Cardiac fibroblast (primary cell): ENCODE data around the gene B4GALNT1.

Experiments
- DNase-seq, 2 donors: peaks; one replicate each; pipeline versions ENCODE4 v3.0.0 to v3.0.0-alpha.2; 2010; ENCODE audit warnings: low read depth in 2 of 2
- H3K4me3 ChIP-seq, 2 donors: replicated peaks in 1 of 2; 1 replicate in 1 of 2; 2 replicates in 1 of 2; pipeline ENCODE4 v1.5.1; 2011; ENCODE audit warnings: low read depth in 2 of 2, low read length in 2 of 2, mild to moderate bottlenecking in 2 of 2, moderate library complexity in 1 of 2
- TF ChIP-seq, protein P1 (sequence below): IDR thresholded peaks from one replicate; pipeline ENCODE4 v1.5.1; 2011; ENCODE audit warnings: low read depth, mild to moderate bottlenecking, low read length, inconsistent platforms

Gene B4GALNT1

GRCh38 chr12:57631566-57632072, 1.4 kb downstream of the B4GALNT1 start:
- no peak for DNase-seq
- TF ChIP-seq, protein P1, sequence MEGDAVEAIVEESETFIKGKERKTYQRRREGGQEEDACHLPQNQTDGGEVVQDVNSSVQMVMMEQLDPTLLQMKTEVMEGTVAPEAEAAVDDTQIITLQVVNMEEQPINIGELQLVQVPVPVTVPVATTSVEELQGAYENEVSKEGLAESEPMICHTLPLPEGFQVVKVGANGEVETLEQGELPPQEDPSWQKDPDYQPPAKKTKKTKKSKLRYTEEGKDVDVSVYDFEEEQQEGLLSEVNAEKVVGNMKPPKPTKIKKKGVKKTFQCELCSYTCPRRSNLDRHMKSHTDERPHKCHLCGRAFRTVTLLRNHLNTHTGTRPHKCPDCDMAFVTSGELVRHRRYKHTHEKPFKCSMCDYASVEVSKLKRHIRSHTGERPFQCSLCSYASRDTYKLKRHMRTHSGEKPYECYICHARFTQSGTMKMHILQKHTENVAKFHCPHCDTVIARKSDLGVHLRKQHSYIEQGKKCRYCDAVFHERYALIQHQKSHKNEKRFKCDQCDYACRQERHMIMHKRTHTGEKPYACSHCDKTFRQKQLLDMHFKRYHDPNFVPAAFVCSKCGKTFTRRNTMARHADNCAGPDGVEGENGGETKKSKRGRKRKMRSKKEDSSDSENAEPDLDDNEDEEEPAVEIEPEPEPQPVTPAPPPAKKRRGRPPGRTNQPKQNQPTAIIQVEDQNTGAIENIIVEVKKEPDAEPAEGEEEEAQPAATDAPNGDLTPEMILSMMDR = no peak
- peak overlapping the region in 1 of 2 donors; percentile 59 for H3K4me3 ChIP-seq

DNA sequence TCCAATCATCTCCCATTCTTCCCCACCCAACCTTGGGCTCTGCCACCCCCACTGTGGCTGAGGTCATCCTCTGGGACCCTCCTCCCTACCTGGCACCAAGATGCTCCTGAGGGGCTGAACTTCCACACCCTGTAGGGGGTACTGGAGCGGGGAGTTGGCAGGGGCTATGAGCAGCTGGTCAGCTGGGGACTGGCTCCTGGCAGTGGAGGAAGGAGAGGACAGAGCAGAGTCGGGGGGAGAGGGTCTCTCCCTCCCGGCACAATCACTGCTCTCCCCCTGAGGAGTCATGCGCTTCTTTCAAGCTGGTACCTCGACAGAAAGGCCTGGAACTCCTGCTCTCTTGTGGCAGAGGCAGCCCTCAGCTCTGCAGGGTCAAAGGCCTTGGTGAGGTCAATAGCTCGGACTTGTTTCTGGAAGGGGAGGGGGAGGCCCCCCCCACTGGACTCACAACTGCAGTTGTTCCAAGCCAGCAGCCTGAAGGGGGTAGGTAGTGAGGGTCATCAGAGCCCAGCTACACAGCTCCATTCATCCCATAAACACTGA, 2.0 kb downstream of the B4GALNT1 start:
- no peak overlapping the region for H3K4me3 ChIP-seq
- no peak for DNase-seq
- TF ChIP-seq, protein P1 = no peak

DNA sequence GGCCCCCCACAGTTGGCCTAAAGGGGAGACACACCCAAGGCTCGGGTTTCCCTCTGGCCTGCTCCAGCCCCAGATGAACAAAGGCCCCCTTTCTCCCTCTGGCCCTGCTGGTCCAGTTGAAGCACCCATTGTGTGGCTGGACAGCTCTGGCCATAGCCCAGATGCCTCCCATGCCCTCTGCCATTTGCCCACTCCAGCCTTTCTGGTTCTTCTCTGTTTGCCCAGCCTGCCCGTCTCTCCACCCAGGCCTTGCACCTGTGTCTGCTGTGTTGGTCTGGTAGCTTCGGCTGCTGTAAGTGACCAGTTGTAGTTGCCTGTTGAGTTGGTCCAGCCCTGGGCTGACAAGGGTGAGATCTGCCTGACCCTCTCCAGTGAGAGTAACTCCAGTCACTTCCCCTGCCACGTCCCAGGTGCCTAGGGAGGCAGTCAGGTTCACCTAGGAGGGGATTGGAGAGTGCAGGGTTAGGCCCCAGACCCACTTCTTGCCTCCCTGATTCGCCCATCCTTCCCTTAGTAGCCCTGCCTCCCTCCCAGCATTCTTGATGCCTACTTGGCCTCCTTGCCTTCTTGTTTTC, 3.0 kb downstream of the B4GALNT1 start:
- no peak overlapping the region for H3K4me3 ChIP-seq
- TF ChIP-seq, protein P1 = no peak
- DNase-seq = no peak

- H3K4me3 ChIP-seq = no peak overlapping the region
- no peak for DNase-seq
- TF ChIP-seq, protein P1 = no peak
Measured at GRCh38 chr12:57628280-57629191, 4.5 kb downstream of the B4GALNT1 start.

DNA sequence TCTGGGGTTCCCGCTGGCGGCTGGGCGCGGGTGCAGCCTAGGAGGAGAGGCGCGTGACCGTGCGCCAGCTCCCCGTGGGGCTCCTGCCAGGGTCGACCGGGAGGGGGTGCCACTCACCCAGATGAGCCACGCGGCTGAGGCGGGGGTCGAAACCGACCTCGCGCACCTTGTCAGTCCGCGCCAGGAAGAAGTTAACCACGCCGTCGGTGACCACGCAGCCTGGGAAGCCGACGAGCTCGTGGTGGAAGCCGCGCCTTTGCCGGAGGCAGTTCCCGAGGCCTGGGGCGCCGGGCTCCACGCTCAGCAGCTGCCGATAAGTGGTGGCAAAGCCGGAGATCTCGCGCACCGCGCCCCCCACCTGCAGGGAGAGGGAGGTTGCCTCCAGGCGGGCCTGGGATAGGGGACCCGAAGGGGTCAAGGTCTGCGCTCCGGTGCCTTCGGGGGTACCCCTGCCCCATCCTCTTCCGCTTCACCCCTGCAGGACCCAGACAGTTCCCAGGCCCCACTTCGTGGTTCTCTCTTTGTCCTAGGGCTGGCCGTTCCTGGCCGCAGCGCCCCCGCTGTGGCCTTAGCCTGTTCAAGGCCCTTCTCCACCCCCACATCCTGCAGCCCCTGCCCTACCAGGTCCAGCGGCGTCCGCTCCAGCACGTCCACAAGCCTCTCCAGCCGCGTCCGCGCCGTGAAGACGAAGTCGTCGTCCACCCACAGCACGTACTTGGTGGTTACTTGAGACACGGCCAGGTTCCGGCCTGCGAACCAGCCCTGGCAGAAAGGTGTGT, 5.3 kb downstream of the B4GALNT1 start:
- H3K4me3 ChIP-seq = no peak overlapping the region
- DNase-seq = no peak
- TF ChIP-seq, protein P1 = no peak

- H3K4me3 ChIP-seq = no peak overlapping the region
- TF ChIP-seq, protein P1 = no peak
- no peak for DNase-seq
Measured at GRCh38 chr12:57626921-57627445, 6.0 kb downstream of the B4GALNT1 start.
